ENCODE data around the gene UBE2E3.

- TF ChIP-seq, protein P1, sequence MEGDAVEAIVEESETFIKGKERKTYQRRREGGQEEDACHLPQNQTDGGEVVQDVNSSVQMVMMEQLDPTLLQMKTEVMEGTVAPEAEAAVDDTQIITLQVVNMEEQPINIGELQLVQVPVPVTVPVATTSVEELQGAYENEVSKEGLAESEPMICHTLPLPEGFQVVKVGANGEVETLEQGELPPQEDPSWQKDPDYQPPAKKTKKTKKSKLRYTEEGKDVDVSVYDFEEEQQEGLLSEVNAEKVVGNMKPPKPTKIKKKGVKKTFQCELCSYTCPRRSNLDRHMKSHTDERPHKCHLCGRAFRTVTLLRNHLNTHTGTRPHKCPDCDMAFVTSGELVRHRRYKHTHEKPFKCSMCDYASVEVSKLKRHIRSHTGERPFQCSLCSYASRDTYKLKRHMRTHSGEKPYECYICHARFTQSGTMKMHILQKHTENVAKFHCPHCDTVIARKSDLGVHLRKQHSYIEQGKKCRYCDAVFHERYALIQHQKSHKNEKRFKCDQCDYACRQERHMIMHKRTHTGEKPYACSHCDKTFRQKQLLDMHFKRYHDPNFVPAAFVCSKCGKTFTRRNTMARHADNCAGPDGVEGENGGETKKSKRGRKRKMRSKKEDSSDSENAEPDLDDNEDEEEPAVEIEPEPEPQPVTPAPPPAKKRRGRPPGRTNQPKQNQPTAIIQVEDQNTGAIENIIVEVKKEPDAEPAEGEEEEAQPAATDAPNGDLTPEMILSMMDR (IDR thresholded peaks at IDR 0.05), result no peak
- TF ChIP-seq POLR2A (IDR thresholded peaks at IDR 0.05), result no peak
Measured at GRCh38 chr2:180991820-180992219, 11.4 kb downstream of the UBE2E3 start.

Measured in lower leg skin (tissue), 3 donors.